GM20000 (cell line): ENCODE data around the gene OR2A7.
"Not testable (repeated sequence)": the region's sequence is repeated elsewhere in the genome, so short reads cannot be mapped to it uniquely, and the experiment has no call there.

Source experiments
- DNase-seq: peaks from one replicate; pipeline ENCODE4 v3.0.0; 2012; ENCODE audit warnings: low spot score

OR2A7 gene, protein sequence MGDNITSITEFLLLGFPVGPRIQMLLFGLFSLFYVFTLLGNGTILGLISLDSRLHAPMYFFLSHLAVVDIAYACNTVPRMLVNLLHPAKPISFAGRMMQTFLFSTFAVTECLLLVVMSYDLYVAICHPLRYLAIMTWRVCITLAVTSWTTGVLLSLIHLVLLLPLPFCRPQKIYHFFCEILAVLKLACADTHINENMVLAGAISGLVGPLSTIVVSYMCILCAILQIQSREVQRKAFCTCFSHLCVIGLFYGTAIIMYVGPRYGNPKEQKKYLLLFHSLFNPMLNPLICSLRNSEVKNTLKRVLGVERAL

DNA sequence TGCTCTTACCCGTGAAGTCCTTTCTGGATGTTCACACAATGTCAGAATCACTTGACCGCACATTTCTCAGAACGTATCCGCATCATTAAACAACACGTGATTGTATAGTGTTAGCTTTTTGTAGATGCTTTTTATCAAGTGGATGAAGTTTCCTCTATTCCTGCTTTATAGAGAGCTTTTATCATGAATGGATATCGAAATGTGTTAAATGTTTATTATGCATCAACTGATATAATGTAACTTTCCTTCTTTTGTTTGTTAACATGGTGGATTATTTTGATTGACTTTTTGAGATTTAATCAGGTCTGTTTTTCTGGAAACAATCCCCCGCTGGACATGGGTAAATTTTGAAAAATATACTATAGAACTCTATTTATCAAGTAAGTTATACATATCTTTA lies at the start of gene OR2A7:
Gene OR2A7 (minus strand): TSS at position 101 of the 400 bp plus-strand sequence. CDS start 5,164 bp downstream, outside the sequence.
- not testable (repeated sequence) for DNase-seq

DNA sequence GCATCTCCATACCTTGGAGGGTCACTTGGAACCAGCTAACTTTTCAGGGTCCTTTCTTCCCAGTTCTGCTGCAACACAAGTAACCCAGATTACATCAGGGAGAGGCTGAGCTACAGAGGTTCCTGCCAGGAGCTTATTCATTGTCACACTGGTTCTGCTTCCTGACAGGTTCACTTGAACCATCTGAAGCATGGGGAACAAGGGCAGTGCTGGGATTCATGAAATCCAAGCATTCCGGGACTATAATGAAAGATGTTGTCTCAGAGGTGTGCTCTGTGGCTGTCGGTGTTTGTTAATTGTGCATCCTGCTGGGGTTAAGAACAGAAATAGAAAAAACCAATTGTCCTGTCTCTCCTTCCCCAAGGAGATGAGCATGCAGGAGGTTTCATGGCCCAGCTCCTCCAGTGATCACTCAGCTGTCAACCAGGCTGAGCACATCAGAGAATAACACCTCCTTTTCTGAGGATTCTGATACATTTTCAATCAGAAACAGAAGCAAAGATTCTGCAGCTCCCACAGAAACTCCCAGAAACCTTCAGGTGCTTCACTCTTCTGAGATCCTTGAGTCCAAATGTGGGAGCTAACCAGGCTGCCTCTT lies 47.4 kb upstream of the OR2A7 start, which contains the start of gene OR2A1:
Gene OR2A1 (plus strand): TSS at position 548 of the 598 bp plus-strand sequence. CDS start 5,706 bp downstream, outside the sequence.
- not testable (repeated sequence) for DNase-seq

DNA sequence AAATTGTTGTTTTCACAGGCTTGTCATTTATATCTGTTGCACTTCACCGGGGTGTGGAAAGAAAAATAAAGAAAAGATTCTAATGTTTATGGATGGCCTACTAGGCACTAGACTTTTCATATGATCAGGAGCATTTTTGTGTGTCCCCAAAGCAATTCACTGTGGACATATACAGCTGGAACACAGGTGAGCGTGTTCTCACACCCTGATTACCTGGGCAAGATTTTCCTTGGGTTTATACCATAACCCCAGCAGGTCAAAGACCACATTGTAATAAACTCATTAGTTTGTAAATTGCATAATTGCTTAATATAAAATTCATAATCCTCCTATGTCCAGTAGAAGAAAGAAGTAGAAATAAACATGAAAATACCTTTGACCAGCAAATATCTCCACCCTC lies 46.6 kb upstream of the OR2A7 start:
- not testable (repeated sequence) for DNase-seq

DNA sequence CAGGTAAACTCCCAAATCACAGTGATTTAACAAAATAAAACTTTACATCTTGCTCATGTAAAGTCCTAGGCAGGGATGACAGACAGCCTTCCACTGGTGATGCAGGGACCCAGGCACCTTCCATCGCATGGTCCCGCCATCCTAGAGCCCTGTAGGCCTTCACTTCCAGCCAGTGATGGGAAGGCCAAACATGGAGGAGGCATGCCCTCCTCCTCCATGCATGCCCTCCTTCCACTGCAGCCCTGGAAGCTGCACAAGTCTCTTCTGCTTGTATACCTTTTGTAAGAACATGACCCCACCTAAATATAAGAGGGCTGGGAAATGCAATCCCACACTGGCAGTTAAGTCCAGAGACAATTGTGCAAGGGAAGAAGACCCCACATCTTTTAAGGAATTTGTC lies 45.1 kb upstream of the OR2A7 start:
- not testable (repeated sequence) for DNase-seq

DNA sequence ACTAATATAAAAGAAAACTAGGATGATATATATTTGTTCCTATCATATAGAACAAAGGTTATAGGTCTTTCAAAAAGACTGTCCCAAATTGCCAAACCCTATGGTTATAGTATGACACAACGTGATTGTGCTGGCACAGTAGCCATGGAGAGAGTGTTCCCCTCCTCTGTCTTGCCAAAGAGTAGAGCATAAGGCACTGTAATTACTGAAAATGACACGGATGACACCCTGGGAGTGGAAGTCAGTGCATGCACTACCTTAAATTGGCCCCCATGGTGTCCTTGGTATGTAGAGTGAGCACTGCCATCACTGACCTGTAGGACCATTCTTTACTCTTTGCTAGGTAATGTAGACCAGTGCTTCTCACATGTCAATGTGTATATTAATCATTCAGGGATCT lies 40.6 kb upstream of the OR2A7 start:
- not testable (repeated sequence) for DNase-seq

DNA sequence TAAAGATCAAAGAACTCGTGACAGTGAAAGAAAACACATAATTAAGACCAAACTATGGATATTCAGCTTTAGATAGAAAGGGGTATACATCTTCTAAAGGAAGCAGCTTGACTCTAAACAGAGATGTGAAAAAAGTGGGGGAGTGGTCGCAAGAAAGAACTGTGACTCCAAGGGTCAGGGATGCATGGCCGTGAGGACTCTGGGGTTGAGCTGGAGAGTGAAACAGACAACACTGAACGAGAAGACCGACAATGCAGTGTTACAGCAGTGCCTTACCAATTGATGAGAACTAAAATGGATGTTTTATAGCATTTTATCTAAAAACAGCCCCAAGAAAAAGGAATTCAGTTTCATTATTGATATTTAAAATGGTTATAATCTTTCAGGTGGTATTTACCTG lies 39.0 kb upstream of the OR2A7 start:
- not testable (repeated sequence) for DNase-seq

DNA sequence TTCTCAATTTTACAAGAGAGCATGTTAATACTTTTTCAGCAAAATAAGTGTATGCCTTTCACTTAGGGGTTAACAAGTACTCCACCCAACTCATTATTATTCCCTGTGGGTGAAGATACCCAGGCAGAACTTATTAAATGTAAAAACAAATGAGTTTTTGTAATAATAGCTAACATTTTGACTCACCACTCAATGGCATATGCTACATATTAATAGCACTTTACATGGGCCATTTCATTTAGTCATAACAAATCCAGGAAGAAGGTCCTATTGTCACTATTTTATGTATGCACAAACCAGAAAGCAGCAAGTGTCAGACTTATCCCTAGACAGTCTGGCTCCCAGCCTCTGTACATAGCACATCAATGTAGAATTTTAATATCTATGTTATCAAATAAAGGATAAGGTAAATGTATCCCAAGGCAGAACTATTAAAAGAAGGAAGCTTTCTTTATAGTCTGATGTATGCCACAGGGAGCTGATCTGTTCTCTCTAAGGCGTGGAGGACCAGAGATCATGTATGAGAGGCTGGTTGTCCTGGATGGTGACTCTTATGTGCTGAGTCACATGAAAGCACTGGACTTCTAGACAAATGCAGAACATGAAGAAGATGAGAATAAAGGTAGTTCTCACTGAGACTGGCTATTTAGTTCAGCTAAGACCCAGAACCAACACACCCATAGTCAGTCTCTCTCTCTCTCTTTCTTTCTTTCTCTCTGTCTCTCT lies 38.1 kb upstream of the OR2A7 start:
- not testable (repeated sequence) for DNase-seq

DNA sequence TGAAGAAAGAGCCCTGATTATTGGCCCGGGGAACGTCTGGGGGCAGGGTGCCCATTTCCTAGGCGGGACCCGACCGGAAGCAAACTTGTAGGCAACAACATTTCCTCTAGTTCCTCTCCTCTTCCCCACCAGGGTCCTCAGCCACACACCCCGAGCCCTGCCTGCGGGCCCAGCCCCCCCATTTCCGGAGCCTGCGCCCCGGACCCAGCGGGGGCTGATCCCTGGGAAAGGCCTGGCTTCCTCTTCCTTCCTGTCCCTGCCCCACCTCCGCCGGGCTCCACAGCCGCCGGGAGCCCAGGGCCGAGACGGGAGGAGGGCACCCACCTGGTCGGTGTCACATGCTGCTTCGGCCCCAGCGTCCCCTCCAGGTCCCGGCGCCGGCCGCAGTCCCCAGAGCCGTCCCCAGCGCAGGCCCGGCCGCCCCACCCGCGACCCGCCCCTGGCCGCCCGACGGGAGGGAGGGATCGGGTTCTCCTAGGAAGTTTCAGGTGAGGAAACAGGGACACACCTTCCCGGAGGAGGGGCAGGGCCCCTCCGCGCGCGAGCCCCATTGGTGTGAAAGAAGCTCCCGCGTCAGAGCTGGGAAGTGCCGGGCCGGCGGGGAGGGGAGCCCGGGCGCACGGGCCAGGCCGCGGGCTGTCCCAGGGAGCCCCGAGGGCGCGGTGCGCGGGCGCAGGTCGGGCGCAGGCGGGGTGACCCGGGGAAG lies 29.4 kb upstream of the OR2A7 start:
- DNase-seq, result not testable (repeated sequence)

DNA sequence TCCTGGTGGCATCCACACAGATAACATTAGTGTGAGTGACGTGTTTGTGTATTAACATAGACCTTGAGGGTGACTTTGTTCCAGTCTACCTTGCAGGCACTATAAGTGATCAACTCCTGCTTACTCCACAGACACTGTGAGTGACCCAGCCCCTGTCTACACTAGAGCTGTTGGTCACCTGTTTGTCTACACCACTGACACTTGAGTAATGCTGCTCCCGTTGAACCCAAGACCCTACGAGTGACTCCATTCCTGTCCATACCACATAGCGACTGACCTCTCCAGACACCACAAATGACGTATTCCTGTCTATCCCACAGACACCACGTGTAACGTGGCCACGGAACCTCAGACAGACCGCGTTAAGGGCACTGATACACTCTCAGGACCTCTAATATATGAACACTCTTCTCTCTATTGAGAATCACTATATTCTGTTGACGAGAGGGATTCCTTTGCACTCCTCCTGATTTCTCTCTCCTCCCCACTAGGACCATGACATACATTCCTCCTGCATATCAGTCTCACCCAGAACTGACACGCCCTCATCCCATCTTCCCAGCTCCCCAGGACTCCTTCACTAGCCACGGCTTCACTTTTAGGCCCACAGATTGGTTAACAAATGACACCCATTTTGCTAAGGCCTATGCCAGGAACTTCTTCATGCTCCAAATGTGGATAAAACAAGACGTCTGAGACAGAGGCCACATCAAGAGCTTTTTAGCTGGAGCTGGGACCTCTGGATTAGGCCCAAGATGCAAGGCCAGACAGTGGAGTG lies 28.0 kb upstream of the OR2A7 start:
- not testable (repeated sequence) for DNase-seq

DNA sequence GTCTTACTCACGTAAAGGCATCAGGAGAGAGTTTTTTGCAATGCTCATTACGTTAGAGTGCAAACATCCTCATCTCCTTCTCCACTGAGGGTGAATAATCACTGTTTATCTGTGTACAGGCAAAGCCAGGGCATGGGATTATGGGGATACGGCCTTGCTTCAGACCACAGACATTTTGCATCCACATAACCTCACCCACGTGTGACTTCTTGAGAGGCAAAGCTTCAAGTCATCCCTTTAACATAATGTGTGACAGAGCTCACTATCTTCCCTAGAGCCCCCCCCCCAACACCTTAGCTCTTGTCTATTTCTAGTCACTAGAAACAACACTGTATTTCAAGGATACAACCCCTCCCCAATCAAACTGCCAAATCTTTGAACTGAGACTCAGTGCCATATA lies 27.0 kb upstream of the OR2A7 start:
- DNase-seq, result not testable (repeated sequence)

DNA sequence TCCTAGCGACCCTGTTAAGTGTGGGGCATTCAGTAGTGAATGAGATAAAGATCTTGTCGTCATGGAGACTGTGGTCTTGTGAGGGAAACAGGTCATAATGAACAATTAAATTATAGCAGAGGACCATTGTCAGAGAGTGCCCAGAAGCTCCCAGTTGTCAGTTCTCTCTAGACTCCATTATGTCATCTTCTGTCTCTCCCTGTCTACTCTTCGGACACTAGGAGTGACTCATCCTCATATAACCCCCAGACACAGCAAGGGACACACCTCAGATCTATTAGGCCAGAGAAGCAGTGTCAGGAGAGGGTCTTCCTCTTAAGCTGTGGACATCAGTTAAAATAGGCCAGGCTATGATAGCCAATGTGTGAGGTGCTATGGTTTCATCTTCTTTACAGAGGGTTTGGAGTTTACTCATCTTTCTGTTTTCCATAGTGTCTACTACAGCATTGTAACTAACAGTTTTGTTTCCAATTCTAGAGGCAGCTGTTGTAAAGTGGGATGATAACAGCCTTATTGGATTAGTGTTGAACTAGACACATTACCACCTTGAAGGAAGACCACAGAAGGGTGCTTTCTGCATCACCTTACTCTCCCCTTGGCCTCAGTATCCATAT lies 22.7 kb upstream of the OR2A7 start:
- DNase-seq, result not testable (repeated sequence)

DNA sequence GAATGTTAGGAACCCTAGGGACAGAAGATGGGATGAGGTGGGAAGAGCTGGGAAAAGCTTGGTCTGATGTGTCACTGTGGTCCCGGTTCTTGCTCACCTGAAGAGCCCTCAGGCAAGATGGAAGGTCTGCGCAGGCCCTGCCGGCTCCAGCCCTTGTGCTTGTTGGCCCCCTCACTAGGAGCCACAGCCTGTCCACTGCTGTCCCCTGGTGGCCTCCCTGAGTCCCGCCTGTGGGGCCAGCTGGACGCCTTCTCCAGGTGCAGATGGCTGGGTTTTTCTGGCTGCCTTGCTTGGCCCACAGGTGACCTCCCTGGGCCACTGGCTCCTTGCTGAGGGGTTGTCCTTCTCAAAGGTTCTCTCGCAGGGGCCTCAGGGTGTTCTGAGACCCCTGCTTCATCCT lies 19.1 kb upstream of the OR2A7 start:
- not testable (repeated sequence) for DNase-seq

DNA sequence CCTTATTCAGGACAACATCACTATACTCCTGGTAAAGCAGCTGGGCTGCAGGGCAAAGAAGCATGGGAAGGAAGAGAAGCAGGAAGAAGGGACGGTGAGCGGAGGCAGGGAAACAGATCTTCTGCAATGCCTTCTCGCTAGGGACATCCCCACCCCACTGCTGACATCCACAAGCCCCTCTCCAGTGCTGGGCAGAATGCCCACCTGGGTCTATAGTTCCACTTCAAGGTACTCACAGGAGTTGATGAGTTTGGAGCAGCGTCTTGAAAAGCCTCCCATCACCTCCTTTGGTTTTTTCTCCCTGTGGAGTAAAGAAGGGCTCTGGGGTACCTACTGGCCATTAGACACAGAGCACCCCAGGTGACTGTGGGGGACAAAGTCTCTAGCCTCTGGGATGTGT lies 17.9 kb upstream of the OR2A7 start:
- DNase-seq, result not testable (repeated sequence)

DNA sequence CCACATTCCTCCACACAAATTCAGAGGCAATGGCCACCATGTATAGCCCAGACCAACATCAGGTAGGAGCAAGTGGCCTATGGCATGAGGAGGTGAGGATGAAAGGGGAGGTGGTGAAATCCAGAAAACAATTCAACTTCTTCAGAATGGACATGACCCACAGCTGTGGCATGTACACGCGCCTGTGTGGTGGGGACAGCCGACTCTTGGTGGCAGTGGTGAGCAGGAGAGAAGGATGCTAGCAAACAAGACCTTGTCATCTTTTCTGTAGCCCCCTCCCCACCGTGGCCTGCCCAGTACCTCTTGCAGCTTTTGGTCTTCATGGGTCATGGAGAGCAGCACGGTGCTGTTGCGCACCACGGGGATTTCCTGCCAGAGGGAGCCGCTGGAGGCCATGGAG lies 17.4 kb upstream of the OR2A7 start:
- not testable (repeated sequence) for DNase-seq

DNA sequence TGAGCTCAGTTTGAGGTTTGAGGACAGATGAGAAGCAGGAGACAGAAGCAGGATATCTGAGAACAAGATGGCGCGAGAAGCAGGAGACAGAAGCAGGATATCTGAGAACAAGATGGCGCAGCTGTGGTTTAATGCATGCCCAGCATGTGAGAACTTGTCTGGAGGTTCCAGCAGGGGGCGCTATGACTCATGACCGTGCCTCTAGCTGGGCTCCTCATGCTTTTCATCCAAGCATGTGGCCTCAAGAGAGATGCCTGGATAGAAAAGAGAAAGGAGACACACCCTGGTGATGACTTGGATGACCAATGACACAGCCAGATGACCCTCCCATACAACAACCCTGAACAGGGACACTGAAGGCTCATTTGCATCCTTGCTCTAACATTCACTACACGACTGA lies 15.4 kb upstream of the OR2A7 start:
- not testable (repeated sequence) for DNase-seq

DNA sequence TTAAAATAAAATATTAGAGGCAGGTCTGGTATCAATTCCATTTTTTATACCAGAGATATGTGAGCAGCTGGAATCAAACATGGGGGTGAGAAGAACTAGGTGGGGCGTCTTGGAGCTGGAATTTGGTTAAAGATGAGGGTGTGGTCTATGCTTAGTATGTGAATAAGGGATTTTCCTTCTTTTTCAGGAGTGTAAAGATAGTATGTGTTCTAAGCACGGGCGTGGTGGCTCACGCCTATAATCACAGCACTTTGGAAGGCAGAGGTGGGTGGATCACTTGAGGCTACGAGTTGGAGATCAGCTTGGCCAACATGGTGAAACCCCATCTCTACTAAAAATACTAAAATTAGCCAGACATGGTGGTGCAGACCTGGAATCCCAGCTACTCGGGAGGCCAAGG lies 10.7 kb upstream of the OR2A7 start:
- DNase-seq, result not testable (repeated sequence)

DNA sequence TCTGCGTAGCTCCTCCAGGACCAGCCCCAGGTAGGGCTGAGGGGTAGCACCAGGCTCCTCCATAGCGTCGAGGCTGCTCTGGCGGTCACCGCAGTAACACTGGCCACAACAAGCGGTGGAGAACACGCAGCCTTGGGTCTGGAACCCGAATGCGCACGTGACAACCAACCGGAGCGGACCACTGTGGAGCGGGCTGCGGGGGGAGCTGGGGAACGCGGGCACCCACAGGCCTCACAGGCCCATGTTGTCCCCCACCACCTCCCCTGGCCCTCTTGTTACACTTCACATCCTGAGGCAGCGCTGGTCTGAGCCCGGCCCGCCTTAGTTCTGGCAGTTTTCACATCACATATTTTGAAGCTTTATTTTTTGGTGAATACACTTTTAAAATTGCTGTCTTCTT lies 4.6 kb upstream of the OR2A7 start, which contains the start of gene CTAGE8:
Gene CTAGE8 (minus strand): TSS at position 101 of the 400 bp plus-strand sequence. CDS start 38 bp downstream, at position 63.
- not testable (repeated sequence) for DNase-seq

DNA sequence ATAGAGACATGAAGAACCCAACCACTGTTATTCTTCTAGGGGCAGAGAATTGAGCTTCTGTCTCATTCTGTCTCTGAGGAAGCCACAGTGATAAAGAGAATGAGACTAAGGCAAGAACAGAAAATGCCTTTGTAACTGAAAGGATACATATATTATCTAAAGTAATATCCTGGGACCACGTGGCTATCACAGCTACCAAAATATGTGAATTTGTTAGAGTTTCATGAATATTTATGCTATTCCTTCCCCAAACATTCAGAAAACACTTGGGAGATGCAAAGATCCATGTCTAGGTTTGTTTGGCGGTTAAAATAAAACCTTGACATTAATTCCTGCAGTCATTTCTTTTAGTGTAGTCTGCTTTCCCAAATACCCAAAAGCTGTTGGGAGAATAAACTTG lies 2.5 kb downstream of the OR2A7 start:
- not testable (repeated sequence) for DNase-seq

DNA sequence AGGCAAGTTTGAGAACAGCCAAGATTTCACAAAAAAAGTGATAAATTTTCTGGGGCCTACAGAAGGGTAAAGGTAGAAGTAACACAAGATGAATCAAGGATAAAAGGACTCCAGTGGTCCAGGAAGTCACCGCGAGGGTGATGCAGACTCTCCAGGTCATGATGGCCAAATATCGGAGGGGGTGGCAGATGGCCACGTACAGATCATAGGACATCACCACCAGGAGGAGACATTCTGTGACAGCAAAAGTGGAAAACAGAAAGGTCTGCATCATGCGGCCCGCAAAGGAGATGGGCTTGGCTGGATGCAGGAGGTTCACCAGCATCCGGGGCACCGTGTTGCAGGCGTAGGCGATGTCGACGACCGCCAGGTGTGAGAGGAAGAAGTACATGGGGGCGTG lies 5.5 kb downstream of the OR2A7 start:
- DNase-seq, result not testable (repeated sequence)
